NCI-H2081 treated with DMSO at 0.1 percent for 48 hours (cell line): ENCODE results near the gene FAM153A.
"Not testable (repeated sequence)": the region's sequence is repeated elsewhere in the genome, so short reads cannot be mapped to it uniquely, and the experiment has no call there.

Experiments used
- DNase-seq: peaks from one replicate; lab custom pipeline; 2025; lab: John Stamatoyannopoulos, UW

The FAM153A gene

DNA sequence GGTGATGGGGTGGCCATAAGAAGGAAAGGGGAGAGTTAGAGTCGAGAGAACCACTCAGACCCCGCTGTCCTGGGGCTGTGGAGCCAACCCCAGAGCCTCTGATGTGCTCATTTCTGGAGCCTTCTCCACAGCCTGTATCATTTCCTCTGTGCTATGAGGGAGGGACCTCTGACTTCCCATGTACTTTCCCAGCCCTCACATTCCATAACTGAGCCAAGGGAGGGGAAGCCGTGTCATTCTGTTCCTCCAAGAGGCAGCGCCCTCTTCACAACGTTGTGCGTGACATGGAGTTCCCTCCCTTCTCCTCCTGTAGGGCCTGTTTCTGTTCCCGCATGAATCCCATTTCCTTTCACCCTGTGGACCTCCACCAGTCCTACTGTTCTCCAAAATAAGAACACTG is 57.8 kb downstream of the FAM153A start:
- DNase-seq = not testable (repeated sequence)

DNA sequence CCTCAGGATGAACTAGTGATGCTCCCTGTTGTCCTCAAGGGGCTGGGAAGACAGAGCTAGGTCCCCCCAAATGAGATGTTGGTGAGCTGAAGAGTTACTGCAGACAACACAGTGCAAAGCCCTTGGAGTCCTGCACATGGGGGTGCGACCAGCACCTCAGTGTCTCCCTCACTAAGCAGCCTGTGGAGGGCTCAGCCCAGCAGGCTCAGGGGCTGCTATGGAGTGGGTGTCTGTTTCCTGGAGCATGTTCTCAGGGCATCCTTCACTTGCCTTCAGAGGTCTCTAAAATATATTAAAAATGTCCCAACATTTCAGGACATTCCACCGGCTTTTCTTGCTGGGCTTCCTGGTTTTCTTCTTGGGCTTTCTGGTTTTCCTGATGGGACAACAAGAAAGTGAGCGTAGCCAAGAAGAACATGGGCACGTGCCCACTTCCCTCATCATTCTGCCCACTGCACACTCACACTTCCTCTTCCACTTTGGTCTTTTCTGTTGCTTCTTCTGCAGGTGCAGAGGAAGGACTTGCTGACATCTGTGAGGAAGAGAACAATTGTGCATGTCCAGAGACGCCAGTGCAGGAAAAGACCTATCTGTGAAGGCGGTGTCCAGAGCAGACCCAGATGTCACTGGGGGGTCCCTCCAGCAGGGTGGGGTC is 58.7 kb downstream of the FAM153A start:
- DNase-seq = not testable (repeated sequence)

DNA sequence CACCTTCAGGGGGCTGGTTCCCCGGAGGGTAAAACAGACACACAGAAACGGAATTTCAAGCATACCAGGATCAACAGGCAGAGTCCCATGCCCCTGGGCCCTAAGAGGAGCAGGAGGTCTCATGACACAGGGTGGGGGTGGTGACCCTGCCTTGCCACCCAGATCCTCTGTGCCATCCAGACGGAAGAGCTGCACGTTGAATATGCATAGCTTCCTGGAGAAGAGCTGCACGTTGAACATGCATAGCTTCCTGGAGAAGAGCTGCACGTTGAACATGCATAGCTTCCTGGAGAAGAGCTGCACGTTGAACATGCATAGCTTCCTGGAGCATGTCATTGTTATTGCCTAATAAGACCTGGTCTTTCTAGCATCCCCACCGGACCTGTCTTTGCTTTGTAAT is 59.9 kb downstream of the FAM153A start:
- DNase-seq = not testable (repeated sequence)

DNA sequence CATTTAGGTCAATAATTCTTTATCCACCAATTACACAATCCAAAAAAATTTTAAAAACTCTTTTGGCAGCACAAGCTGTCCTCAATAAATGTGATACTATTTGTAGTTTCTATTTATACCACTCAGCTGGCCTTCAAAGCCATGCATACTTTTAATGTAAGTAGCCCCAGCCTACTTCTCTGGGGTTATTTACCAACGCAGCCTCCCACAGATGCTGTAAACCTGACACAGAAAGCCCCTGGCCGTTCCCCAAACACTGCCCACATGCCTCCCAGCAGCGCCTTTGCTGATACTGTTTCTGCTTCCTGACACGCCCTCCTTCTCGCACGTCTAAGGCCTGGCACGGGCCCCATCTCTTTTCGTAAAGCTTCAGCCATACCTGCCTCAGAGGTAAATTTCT is 62.7 kb downstream of the FAM153A start:
- DNase-seq = not testable (repeated sequence)

DNA sequence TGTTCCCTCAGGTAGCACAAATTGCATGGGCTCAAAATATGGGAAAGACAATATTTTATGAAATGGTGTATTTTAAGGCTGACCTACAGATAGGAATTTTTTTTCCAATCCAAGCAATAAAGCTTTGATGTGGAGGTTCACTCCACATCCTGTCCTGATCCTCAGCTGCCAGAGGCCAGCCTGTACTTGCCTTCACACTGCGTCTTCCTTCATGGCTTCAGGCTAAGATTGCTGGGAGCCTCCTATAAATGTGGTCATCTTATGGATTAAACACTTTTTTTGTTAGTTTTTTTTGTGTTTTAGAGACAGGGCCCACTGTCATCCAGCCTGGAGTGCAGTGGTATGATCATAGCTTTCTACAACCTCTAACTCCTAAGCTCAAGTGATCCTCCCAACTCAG is 67.3 kb downstream of the FAM153A start:
- not testable (repeated sequence) for DNase-seq

DNA sequence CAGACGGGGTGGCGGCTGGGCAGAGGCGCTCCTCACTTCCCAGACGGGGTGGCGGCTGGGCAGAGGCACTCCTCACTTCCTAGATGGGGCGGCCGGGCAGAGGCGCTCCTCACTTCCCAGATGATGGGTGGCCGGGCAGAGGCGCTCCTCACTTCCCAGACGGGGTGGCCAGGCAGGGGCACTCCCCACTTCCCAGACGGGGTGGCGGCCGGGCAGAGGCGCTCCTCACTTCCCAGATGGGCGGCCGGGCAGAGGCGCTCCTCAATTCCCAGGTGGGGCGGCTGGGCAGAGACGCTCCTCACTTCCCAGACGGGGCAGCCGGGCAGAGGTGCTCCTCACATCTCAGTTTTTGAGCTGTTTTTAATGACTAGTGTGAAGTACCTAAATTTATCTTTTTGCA is 86.6 kb downstream of the FAM153A start:
- DNase-seq = not testable (repeated sequence)

DNA sequence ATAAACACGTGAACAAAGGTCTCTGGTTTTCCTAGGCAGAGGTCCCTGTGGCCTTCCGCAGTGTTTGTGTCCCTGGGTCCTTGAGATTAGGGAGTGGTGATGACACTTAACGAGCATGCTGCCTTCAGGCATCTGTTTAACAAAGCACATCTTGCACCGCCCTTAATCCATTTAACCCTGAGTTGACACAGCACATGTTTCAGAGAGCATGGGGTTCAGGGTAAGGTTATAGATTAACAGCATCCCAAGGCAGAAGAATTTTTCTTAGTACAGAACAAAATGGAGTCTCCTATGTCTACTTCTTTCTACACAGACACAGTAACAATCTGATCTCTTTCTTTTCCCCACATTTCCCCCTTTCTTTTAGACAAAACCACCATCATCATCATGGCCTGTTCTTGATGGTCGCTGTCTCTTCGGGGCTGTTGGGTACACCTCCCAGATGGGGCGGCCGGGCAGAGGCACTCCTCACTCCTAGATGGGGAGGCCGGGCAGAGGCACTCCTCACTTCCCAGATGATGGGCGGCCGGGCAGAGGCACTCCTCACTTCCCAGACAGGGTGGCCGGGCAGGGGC is 87.3 kb downstream of the FAM153A start:
- DNase-seq = not testable (repeated sequence)

DNA sequence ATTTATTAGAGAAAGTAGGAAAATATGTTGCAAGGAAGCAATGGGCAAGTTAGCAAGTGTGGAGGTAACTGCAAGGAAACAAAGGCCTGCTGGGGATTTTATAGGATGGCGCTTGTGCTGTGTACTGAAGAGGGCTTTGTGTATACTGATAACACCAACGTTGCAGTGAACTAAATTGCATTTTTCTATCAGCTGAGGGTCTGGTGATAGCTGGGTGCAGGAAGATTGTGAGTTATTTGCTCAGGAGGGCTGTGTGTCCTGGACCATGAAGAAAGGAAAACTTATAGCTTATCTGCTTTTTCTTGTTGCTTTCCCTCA is 88.2 kb downstream of the FAM153A start:
- DNase-seq = not testable (repeated sequence)

DNA sequence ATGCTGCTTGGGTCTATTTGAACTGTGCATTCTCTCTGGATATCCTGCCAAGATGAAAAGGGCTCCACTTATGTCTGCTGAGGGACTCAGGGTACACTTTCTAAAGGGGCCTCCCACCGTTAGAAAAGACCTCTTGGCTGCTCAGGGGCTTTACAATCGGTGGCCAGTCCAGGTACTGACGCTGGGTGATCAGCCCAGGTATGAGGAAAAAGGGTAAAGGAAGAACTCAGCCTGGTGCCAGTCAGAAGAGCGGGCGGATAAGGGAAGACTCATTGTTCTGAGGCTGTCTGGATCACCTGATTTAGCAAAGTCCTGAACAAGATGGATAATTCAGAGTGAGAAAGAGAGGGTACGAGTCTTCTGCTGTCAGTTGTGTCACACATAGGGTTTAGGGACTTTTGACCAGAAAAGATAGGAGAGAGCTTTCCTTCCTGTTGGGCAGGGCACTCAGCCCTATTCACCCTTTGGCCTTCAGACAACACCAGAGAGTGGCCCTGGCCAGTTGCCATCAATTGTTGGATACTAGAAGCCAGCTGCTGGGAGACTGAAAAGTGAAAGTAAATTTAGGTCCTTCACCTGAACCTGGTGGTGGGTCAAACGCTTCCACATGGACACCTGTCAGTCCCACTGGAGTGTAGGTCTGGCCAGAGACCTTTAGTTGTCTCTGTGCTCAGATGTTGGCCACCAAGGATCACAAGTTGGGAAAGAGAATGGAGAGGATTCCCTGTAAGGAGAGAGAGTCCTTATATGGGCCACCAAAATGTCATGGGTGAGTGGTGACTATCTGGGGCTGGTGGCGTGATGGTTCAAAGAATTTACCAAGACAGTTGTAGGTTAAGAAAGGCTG is 88.8 kb downstream of the FAM153A start:
- DNase-seq = not testable (repeated sequence)

DNA sequence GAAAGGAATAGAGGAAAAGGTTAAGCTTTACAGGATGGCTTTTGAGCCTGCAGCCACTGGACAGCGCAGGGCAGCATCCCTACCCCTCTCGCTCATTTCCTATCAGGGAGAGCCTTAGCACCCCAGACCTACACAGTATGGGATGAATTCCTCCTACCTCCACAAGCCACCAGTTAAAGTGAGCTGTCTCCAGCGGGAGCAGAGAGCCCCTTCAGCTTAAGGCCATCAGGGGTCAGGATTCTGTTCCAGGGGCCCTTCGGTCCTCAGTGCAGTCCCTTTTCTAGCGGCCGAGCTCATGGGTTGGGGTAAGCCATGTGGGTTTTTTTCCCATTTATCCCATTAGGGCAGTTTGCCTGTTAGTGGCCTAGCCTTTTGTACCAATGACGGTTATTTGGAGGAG is 89.7 kb downstream of the FAM153A start:
- not testable (repeated sequence) for DNase-seq

DNA sequence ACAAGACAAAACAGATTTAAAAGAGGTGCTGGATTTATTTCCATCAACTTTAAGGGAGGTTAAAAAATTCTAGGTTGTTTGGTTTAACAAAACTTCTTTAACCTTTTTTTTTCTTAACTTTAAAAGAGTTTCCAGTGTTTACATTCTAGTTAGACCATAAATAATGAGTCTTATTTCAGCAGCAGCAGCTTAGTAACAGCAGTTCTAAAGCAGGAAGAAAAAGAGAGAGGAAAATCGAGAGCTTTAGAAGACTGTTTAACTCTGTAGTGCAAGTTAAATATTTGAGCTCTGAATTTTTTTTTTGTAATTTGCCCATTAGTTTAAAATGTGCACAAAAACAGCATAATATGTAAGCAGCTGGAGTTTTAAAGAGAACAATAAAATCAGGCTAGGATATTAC is 90.2 kb downstream of the FAM153A start:
- not testable (repeated sequence) for DNase-seq

DNA sequence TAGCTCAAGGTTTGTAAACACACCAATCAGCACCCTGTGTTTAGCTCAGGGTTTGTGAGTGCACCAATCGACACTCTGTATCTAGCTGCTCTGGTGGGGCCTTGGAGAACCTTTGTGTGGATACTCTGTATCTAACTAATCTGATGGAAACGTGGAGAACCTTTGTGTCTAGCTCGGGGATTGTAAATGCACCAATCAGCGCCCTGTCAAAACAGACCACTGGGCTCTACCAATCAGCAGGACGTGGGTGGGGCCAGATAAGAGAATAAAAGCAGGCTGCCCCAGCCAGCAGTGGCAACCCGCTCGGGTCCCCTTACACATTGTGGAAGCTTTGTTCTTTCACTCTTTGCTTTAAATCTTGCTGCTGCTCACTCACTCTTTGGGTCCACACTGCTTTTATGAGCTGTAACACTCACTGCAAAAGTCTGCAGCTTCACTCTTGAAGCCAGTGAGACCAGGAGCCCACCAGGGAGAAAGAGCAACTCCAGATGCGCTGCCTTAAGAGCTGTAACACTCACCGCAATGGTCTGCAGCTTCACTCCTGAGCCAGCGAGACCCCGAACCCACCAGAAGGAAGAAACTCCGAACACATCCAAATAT is 93.6 kb downstream of the FAM153A start:
- not testable (repeated sequence) for DNase-seq

DNA sequence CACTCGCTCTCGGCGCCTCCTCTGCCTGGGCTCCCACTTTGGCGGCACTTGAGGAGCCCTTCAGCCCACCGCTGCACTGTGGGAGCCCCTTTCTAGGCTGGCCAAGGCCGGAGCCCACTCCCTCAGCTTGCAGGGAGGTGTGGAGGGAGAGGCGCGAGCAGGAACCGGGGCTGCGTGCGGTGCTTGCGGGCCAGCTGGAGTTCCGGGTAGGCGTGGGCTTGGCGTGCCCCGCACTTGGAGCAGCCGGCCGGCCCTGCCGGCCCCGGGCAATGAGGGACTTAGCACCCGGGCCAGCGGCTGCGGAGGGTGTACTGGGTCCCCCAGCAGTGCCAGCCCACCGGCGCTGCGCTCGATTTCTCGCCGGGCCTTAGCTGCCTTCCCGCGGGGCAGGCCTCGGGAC is 94.6 kb downstream of the FAM153A start:
- DNase-seq = not testable (repeated sequence)

DNA sequence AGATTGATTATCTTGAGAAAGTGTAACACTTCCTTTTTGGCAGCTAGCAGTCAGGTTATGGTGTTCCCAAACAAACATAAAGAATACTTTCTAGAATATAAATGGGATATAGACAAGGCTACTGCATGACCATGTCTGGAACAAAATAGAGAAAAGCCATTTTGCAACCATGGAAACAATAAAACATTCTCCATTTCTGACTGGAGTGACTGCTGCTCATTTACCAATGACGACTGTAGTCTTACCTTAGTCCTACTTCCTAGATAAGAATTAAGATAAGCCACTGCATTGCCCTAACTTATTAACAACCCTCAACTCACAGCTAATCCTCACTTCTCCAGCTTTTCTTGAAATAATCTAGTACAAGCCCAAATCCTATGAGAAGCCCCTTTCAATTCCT is 100.8 kb downstream of the FAM153A start:
- not testable (repeated sequence) for DNase-seq
